Activated T-helper 17 cell treated with anti-CD3 and anti-CD28 coated beads, Interleukin-2, amount 50 U/mL, for 72 hours (primary cell): ENCODE measurements around the gene ZNF525. TPM values are rescaled to one million over a fixed set of nuclear protein-coding genes. Genes with fewer than 3 reads are reported as not detected.
"Not testable (repeated sequence)": the region's sequence is repeated elsewhere in the genome, so short reads cannot be mapped to it uniquely, and the experiment has no call there.

ENCODE experiments used
- ATAC-seq: fragments of 150-1000 bp; cut with Tn5 transposase; replicated peaks from 2 replicates; pipeline ENCODE4 v1.10.0; 2021; ENCODE audit warnings: mild to moderate bottlenecking, moderate library complexity
- H3K27ac Mint-ChIP-seq: one replicate; pipeline ENCODE4 v1.8.0; 2022; ENCODE audit warnings: mixed read lengths
- H3K27me3 Mint-ChIP-seq: one replicate; pipeline ENCODE4 v1.8.0; 2022; ENCODE audit warnings: mixed read lengths
- H3K36me3 Mint-ChIP-seq: one replicate; pipeline ENCODE4 v1.8.0; 2022; ENCODE audit warnings: low read depth, mild to moderate bottlenecking, mixed read lengths
- H3K4me1 Mint-ChIP-seq: one replicate; pipeline ENCODE4 v1.8.0; 2022; ENCODE audit warnings: mixed read lengths
- H3K4me3 Mint-ChIP-seq: one replicate; pipeline ENCODE4 v1.8.0; 2022; ENCODE audit warnings: mild to moderate bottlenecking, mixed read lengths
- H3K9me3 Mint-ChIP-seq: one replicate; pipeline ENCODE4 v1.8.0; 2022; ENCODE audit warnings: mixed read lengths
- total RNA-seq, 2 donors: library from RNA; stranded (reverse); gene quantifications; one replicate each; pipeline ENCODE4 v1.2.3, GENCODE V29; 2022

The ZNF525 gene
- total RNA-seq, 2 donors from 2014 or later = 12.0 to 24.8 TPM

GRCh38 chr19:53423680-53424079 is 58.2 kb downstream of the ZNF525 start:
- H3K36me3 Mint-ChIP-seq, ATAC-seq, H3K4me3 Mint-ChIP-seq, H3K9me3 Mint-ChIP-seq, H3K27ac Mint-ChIP-seq, H3K4me1 Mint-ChIP-seq, H3K27me3 Mint-ChIP-seq: not testable (repeated sequence)

- no peak overlapping the region for H3K4me3 Mint-ChIP-seq
- H3K36me3 Mint-ChIP-seq = no peaks in the 10 kb centered on the region
- no peaks in the 10 kb centered on the region for H3K4me1 Mint-ChIP-seq
- H3K9me3 Mint-ChIP-seq = no peaks in the 10 kb centered on the region
- peak; percentile 87 for ATAC-seq
- H3K27me3 Mint-ChIP-seq = no peaks in the 10 kb centered on the region
- H3K27ac Mint-ChIP-seq = no peak overlapping the region
Measured at GRCh38 chr19:53424968-53425597, 59.6 kb downstream of the ZNF525 start.

- Mint-ChIP-seq H3K27me3 (no peaks in the 10 kb centered on the region), H3K4me1 (peaks cover 10% of the 10 kb centered on the region), H3K36me3 (peaks cover 46% of the 10 kb centered on the region), H3K27ac (peak within 1 kb of the TSS; percentile 90), H3K9me3 (no peaks in the 10 kb centered on the region), H3K4me3 (peak within 1 kb of the TSS; percentile 93)
- peak; percentile 99 for ATAC-seq
Measured at GRCh38 chr19:53431399-53432087, 66.0 kb downstream of the ZNF525 start, which contains the start of gene ZNF761. Gene ZNF761 (plus strand): TSS chr19:53431984. CDS start chr19:53447269, 15,285 bp downstream.

- Mint-ChIP-seq H3K9me3 (no peaks in the 10 kb centered on the region), H3K4me3 (peak overlapping the region; percentile 93), H3K27ac (peak overlapping the region; percentile 90), H3K27me3 (no peaks in the 10 kb centered on the region), H3K4me1 (peaks cover 10% of the 10 kb centered on the region), H3K36me3 (peaks cover 52% of the 10 kb centered on the region)
- peak; percentile 28 for ATAC-seq
Measured at GRCh38 chr19:53432088-53432661, 66.7 kb downstream of the ZNF525 start.

Other genes with a start within 250 kb of the ZNF525 start
- 1 to 10 TPM in 1 of 2 donors, under 1 TPM in 1; 0.50 to 3.3 TPM for gene ZNF415, start 232.8 kb upstream of the ZNF525 start, total RNA-seq
- 1 to 10 TPM; 3.2 to 5.3 TPM for gene ZNF347, start 206.7 kb upstream of the ZNF525 start, total RNA-seq
- gene ZNF665, start 172.3 kb upstream of the ZNF525 start, total RNA-seq = 1 to 10 TPM; 1.4 to 2.9 TPM
- 1 to 10 TPM; 1.3 to 7.3 TPM for gene ZNF677, start 110.8 kb upstream of the ZNF525 start, total RNA-seq
- gene VN1R2, start 107.4 kb upstream of the ZNF525 start, total RNA-seq = not detected
- gene VN1R4, start 98.0 kb upstream of the ZNF525 start, total RNA-seq = not detected
- 1 to 10 TPM; 4.6 to 6.4 TPM for gene ZNF845, start 32.0 kb upstream of the ZNF525 start, total RNA-seq
- gene ZNF765, start 29.4 kb downstream of the ZNF525 start, total RNA-seq = 10 to 100 TPM in 1 of 2 donors, 1 to 10 TPM in 1; 8.4 to 15.8 TPM
- gene ZNF761, start 66.3 kb downstream of the ZNF525 start, total RNA-seq = 10 to 100 TPM; 10.9 to 14.2 TPM
- gene ZNF813, start 102.0 kb downstream of the ZNF525 start, total RNA-seq = 1 to 10 TPM; 3.4 to 8.4 TPM
- 10 to 100 TPM; 24.9 to 65.2 TPM for gene ZNF331, start 172.4 kb downstream of the ZNF525 start, total RNA-seq